VCaP (cell line): Measurements from ENCODE around the gene PRICKLE4.

Experiments used
- H3K27ac ChIP-seq: fragments of 450-650 bp; 2 replicates; pipeline ENCODE4 v1.5.1; 2017
- CTCF ChIP-seq: fragments of 450-650 bp; conservative IDR thresholded peaks from 2 replicates; pipeline ENCODE4 v1.5.1; 2017; ENCODE audit warnings: mild to moderate bottlenecking, moderate library complexity

The PRICKLE4 gene, protein sequence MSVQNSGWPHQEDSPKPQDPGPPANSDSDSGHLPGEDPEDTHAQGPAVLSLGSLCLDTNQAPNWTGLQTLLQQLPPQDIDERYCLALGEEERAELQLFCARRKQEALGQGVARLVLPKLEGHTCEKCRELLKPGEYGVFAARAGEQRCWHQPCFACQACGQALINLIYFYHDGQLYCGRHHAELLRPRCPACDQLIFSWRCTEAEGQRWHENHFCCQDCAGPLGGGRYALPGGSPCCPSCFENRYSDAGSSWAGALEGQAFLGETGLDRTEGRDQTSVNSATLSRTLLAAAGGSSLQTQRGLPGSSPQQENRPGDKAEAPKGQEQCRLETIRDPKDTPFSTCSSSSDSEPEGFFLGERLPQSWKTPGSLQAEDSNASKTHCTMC

GRCh38 chr6:41780551-41781365, at the start of gene PRICKLE4:
TSS of gene PRICKLE4 (plus strand) at chr6:41780782. CDS start at chr6:41783474, 2,692 bp downstream.
- TF ChIP-seq CTCF = no peak
- peak within 1 kb of the TSS; percentile 83 for H3K27ac ChIP-seq

DNA sequence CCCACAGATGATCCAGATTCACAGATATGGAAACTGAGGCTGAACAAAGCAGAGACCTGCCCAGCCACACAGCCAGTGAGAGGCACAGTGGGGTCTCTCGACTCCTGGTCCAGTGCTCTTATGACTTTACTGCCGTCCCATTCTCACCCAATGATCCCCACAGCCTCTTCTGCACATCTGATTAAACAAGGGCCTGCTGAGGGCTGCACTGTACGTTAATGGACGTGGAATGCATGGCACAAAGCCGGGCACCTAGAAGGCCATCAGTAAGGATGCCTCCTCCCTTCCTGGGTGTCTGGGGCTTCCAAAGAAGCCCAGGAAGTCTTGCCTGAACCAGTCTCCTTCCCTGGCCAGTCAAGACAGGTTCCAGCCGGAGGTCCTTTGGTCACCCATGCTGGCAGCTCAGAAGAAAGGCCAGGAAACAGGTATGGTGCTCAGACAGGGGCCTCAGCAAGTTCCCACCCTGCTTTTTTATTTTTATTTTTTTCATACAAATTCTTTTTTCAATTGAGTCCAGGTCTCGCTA, 49.0 kb upstream of the PRICKLE4 start:
- H3K27ac ChIP-seq = peak overlapping the region; percentile 95
- no peak for TF ChIP-seq CTCF

GRCh38 chr6:41732149-41732548, 48.4 kb upstream of the PRICKLE4 start:
- no peak for TF ChIP-seq CTCF
- peak overlapping the region; percentile 95 for H3K27ac ChIP-seq

DNA sequence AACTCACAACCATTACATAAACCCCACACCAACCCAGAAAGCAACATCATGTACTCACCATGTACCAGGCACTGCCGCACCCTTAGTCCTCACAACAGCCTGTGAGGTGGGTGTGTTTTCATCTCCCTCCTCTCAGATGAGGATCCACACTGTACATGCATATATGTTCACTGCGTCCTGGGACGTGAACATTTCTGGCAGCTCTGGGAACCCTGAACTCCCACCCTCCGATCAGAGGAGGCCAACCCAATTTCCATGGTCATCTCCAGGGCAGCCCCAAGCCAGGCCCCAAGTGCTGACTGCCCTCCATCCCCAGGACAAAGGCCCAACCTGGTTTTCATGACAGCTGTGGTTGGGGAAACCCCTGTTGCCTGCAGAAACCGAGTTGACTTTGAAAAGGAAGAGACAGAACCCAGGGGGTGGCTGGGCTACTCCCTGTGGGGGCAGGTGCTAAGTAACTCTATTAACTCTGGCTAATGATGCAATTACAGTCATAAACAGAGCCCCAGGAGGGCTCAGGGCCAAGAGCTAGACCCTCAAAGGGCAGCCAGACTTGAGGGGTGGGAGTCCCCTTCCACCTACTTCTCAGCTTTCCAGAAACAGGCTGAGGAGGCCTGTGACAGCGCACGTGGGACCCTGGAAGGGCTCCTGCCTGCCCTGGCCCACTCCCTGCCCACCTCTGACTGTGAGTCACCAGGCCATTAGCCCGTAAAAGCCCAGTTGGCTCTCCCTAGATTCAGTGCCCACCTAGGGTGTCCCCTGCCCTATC, 47.8 kb upstream of the PRICKLE4 start:
- H3K27ac ChIP-seq = peak overlapping the region; percentile 95
- no peak for TF ChIP-seq CTCF

GRCh38 chr6:41733360-41733706, 47.2 kb upstream of the PRICKLE4 start:
- peak overlapping the region; percentile 95 for H3K27ac ChIP-seq
- no peak for TF ChIP-seq CTCF

GRCh38 chr6:41733707-41734665, 46.6 kb upstream of the PRICKLE4 start:
- peak overlapping the region; percentile 95 for H3K27ac ChIP-seq
- no peak for TF ChIP-seq CTCF
